Activated CD4-positive, CD25-positive, alpha-beta regulatory T cell treated with anti-CD3 and anti-CD28 coated beads, Interleukin-2, amount 50 U/mL, for 16 hours (primary cell): ENCODE measurements around the gene TMEM150B.

ENCODE experiments used
- DNase-seq: peaks from one replicate; pipeline ENCODE4 v3.0.0-alpha.2; 2020; ENCODE audit warnings: low read depth, low spot score

TMEM150B gene

GRCh38 chr19:55355213-55355821 is 30.2 kb upstream of the TMEM150B start:
- no peak for DNase-seq

- DNase-seq: no peak
Observed at GRCh38 chr19:55354698-55355212, 29.6 kb upstream of the TMEM150B start, which contains the start of gene COX6B2. TSS of gene COX6B2 (minus strand) at chr19:55354719. CDS start at chr19:55354521, 198 bp downstream.

- DNase-seq: peak; percentile 30
Observed at GRCh38 chr19:55353803-55354697, 28.9 kb upstream of the TMEM150B start.

GRCh38 chr19:55353356-55353802 is 28.2 kb upstream of the TMEM150B start:
- DNase-seq: no peak

- no peak for DNase-seq
Observed at GRCh38 chr19:55352549-55353145, 27.5 kb upstream of the TMEM150B start.

- no peak for DNase-seq
Observed at GRCh38 chr19:55352040-55352439, 26.9 kb upstream of the TMEM150B start.

GRCh38 chr19:55350620-55351315 is 25.6 kb upstream of the TMEM150B start:
- no peak for DNase-seq

- no peak for DNase-seq
Observed at GRCh38 chr19:55348317-55349034, 23.3 kb upstream of the TMEM150B start.

GRCh38 chr19:55347442-55348009 is 22.4 kb upstream of the TMEM150B start:
- no peak for DNase-seq

- no peak for DNase-seq
Observed at GRCh38 chr19:55346725-55347441, 21.7 kb upstream of the TMEM150B start.

- no peak for DNase-seq
Observed at GRCh38 chr19:55345818-55346724, 20.9 kb upstream of the TMEM150B start.

- DNase-seq: no peak
Observed at GRCh38 chr19:55345101-55345817, 20.1 kb upstream of the TMEM150B start.

GRCh38 chr19:55344444-55344843 is 19.3 kb upstream of the TMEM150B start:
- no peak for DNase-seq

GRCh38 chr19:55341595-55342531 is 16.7 kb upstream of the TMEM150B start:
- DNase-seq: no peak

- DNase-seq: no peak
Observed at GRCh38 chr19:55341171-55341588, 16.0 kb upstream of the TMEM150B start.

- no peak for DNase-seq
Observed at GRCh38 chr19:55340784-55341147, 15.6 kb upstream of the TMEM150B start.
